Prostate gland (tissue), 2 donors: ENCODE measurements around the gene ZCCHC17.

Source experiments
- POLR2A ChIP-seq: fragments of 450-650 bp; IDR thresholded peaks from one replicate; pipeline ENCODE4 v1.6.1; 2016; ENCODE audit warnings: antibody characterized with exemption, mild to moderate bottlenecking
- TF ChIP-seq, protein P1 (sequence below), 4 experiments: fragments of 200-600 bp in 2 of 4; fragments of 450-650 bp in 2 of 4; sonication (generic) in 2 of 4; IDR thresholded peaks; 1 replicate in 3 of 4; 2 replicates in 1 of 4; pipeline ENCODE4 v1.5.1; 2016 to 2019; ENCODE audit warnings: antibody characterized with exemption in 4 of 4, mild to moderate bottlenecking in 2 of 4, moderate library complexity in 2 of 4

DNA sequence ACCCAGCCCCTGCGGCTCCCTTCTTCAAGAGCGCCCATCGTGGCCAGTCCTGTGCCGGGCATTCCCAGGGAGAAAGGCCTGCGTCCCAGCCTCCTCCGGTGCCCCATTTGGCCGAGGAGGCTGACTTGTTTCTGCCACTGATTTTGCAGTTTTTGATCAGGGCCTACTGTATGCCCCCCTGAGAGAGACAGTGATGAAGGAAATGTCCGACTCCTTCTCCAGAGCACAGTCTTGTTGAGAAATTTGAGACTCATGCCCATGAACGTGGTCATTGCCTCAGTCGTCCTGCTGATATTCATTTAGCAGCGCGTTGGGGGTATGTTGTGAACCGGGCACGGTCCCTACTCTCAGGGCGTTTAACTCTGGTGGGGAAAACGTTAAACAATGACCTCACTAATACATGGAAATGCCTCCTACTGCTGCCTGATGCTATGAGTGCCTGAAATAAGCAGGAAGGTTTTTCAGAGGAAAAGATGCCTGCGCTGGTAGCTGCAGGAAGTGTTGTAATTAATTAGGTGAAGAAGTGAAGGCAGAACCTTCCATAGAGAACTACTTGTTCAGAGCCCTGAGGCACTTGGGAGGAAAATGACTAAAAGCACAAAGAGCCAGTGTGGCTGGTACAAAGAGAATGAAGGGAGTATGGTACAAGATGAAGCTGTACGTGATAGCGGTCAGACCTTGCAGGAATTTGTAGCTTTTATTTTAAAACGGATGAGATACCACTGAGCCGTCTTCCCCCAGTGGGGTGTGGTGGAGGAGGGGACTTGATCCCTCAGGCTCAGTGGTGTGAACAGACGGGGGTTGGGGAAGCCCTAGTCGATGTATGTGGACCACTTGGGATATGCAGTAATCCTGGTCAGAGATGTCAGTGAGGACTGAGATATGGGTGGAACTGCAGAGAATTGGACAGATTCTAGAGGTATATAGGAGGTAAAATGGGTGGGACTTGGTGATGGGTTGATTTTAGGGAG lies 730 bp downstream of the ZCCHC17 start:
- TF ChIP-seq, protein P1, sequence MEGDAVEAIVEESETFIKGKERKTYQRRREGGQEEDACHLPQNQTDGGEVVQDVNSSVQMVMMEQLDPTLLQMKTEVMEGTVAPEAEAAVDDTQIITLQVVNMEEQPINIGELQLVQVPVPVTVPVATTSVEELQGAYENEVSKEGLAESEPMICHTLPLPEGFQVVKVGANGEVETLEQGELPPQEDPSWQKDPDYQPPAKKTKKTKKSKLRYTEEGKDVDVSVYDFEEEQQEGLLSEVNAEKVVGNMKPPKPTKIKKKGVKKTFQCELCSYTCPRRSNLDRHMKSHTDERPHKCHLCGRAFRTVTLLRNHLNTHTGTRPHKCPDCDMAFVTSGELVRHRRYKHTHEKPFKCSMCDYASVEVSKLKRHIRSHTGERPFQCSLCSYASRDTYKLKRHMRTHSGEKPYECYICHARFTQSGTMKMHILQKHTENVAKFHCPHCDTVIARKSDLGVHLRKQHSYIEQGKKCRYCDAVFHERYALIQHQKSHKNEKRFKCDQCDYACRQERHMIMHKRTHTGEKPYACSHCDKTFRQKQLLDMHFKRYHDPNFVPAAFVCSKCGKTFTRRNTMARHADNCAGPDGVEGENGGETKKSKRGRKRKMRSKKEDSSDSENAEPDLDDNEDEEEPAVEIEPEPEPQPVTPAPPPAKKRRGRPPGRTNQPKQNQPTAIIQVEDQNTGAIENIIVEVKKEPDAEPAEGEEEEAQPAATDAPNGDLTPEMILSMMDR (IDR thresholded peaks at IDR 0.05), result no peak
- no peak for TF ChIP-seq POLR2A
